ENCODE results near the gene NEDD4L. TPM values are rescaled to one million over a fixed set of nuclear protein-coding genes. Genes with fewer than 3 reads are reported as not detected.

The NEDD4L gene
- total and polyA plus RNA-seq, 8 donors: 88.0 to 159 (median 95.2) TPM

- Histone ChIP-seq H3K36me3 (peaks cover 0 to 91% of the 10 kb centered on the region in 2 donors), H3K4me1 (no peaks in the 10 kb centered on the region), H3K27ac (no peak overlapping the region), H3K27me3 (no peaks in the 10 kb centered on the region), H3K9me3 (no peaks in the 10 kb centered on the region), H3K4me3 (no peak overlapping the region)
- no peak for TF ChIP-seq CTCF (IDR thresholded peaks at IDR 0.05)
- intact Hi-C loops (cut with DNase I): no loop called here
- ATAC-seq (no peak), DNase-seq (no peak)
These were observed 326.1 kb downstream of the NEDD4L start for GRCh38 chr18:58370038-58370580.

GRCh38 chr18:58370612-58371011, 326.6 kb downstream of the NEDD4L start:
- no peak overlapping the region for H3K4me3 ChIP-seq
- peaks cover 0 to 91% of the 10 kb centered on the region in 2 donors for H3K36me3 ChIP-seq
- ATAC-seq: no peak

GRCh38 chr18:58373481-58373880, 329.5 kb downstream of the NEDD4L start:
- Histone ChIP-seq H3K36me3 (peaks cover 0 to 69% of the 10 kb centered on the region in 2 donors), H3K27me3 (no peaks in the 10 kb centered on the region), H3K9me3 (no peaks in the 10 kb centered on the region), H3K27ac (no peak overlapping the region), H3K4me1 (no peaks in the 10 kb centered on the region), H3K4me3 (no peak overlapping the region)
- no peak for TF ChIP-seq CTCF (IDR thresholded peaks at IDR 0.05)
- DNase-seq: peak in 1 of 4 donors; percentile 51
- intact Hi-C loops (cut with DNase I): no loop called here
- no peak for ATAC-seq

More at GRCh38 chr18:58370612-58371011, 326.6 kb downstream of the NEDD4L start:
- DNase-seq: no peak
- no peaks in the 10 kb centered on the region for H3K27me3 ChIP-seq
- H3K27ac ChIP-seq: no peak overlapping the region
- no peak for TF ChIP-seq CTCF (IDR thresholded peaks at IDR 0.05)
- intact Hi-C loops (cut with DNase I): no loop called here
- no peaks in the 10 kb centered on the region for H3K9me3 ChIP-seq
- no peaks in the 10 kb centered on the region for H3K4me1 ChIP-seq

GRCh38 chr18:58375051-58375450, 331.0 kb downstream of the NEDD4L start:
- H3K9me3 ChIP-seq: no peaks in the 10 kb centered on the region
- no peak for ATAC-seq
- intact Hi-C loops (cut with DNase I): no loop called here
- peaks cover 0 to 62% of the 10 kb centered on the region in 2 donors for H3K36me3 ChIP-seq
- no peak overlapping the region for H3K27ac ChIP-seq
- TF ChIP-seq CTCF (IDR thresholded peaks at IDR 0.05): no peak
- H3K4me3 ChIP-seq: no peak overlapping the region
- H3K4me1 ChIP-seq: no peaks in the 10 kb centered on the region
- no peaks in the 10 kb centered on the region for H3K27me3 ChIP-seq
- no peak for DNase-seq

GRCh38 chr18:58378411-58379379, 334.7 kb downstream of the NEDD4L start:
- Histone ChIP-seq H3K27ac (no peak overlapping the region), H3K9me3 (no peaks in the 10 kb centered on the region), H3K4me3 (no peak overlapping the region), H3K4me1 (no peaks in the 10 kb centered on the region), H3K36me3 (peaks cover 0 to 44% of the 10 kb centered on the region in 2 donors), H3K27me3 (no peaks in the 10 kb centered on the region)
- no peak for ATAC-seq
- DNase-seq: peak in 1 of 4 donors; percentile 57
- no peak for TF ChIP-seq CTCF (IDR thresholded peaks at IDR 0.05)
- intact Hi-C loops (cut with DNase I): no loop called here

All from left lung (tissue), 10 donors.